GM23338 (cell line): ENCODE results near the gene EMC10. TPM values are rescaled to one million over a fixed set of nuclear protein-coding genes. Genes with fewer than 3 reads are reported as not detected.

Experiments used
- ATAC-seq: fragments of 200-7000 bp; cut with Tn5 transposase; 3 replicates; pipeline ENCODE4 v1.9.1; 2020
- DNase-seq: peaks from one replicate; pipeline ENCODE4 v3.0.0-alpha.2; 2015; ENCODE audit warnings: low spot score
- H2AFZ ChIP-seq: fragments of 200-600 bp; sonication (generic); 2 replicates; pipeline ENCODE4 v1.8.0; 2016; ENCODE audit warnings: antibody characterized with exemption, mild to moderate bottlenecking, moderate library complexity
- H3F3A ChIP-seq: fragments of 200-600 bp; sonication (generic); replicated peaks from 2 replicates; pipeline ENCODE4 v1.8.0; 2017; ENCODE audit warnings: antibody characterized with exemption, mixed run types, low read depth
- H3K27ac ChIP-seq: fragments of 200-600 bp; sonication (generic); 2 replicates; pipeline ENCODE4 v1.6.1; 2016; ENCODE audit warnings: low read depth
- H3K27me3 ChIP-seq: fragments of 200-600 bp; sonication (generic); 2 replicates; pipeline ENCODE4 v1.8.0; 2016; ENCODE audit warnings: mild to moderate bottlenecking, mixed run types, moderate library complexity; ENCODE audit not compliant: insufficient read depth
- H3K36me3 ChIP-seq: fragments of 200-600 bp; sonication (generic); 2 replicates; pipeline ENCODE4 v1.8.0; 2016; ENCODE audit warnings: mild to moderate bottlenecking; ENCODE audit not compliant: insufficient read depth
- H3K4me1 ChIP-seq: fragments of 200-600 bp; sonication (generic); 2 replicates; pipeline ENCODE4 v1.8.0; 2016; ENCODE audit warnings: mild to moderate bottlenecking, moderate library complexity; ENCODE audit not compliant: insufficient read depth
- H3K4me2 ChIP-seq: fragments of 200-600 bp; sonication (generic); 2 replicates; pipeline ENCODE4 v1.7.1; 2017; ENCODE audit warnings: mixed run types
- H3K4me3 ChIP-seq: fragments of 200-600 bp; sonication (generic); 2 replicates; pipeline ENCODE4 v1.6.1; 2016; ENCODE audit warnings: mixed run types
- H3K79me2 ChIP-seq: fragments of 200-600 bp; sonication (generic); replicated peaks from 2 replicates; pipeline ENCODE4 v1.8.0; 2017; ENCODE audit warnings: mild to moderate bottlenecking; ENCODE audit not compliant: insufficient read depth
- H3K9me2 ChIP-seq: fragments of 200-600 bp; sonication (generic); 2 replicates; pipeline ENCODE4 v1.8.0; 2017; ENCODE audit not compliant: insufficient read depth
- H4K20me1 ChIP-seq: fragments of 200-600 bp; sonication (generic); replicated peaks from 2 replicates; pipeline ENCODE4 v1.8.0; 2017; ENCODE audit warnings: mild to moderate bottlenecking; ENCODE audit not compliant: insufficient read depth
- H3K27ac Mint-ChIP-seq: 2 replicates; pipeline ENCODE4 v1.8.0; 2020; ENCODE audit warnings: inconsistent platforms, mild to moderate bottlenecking, moderate library complexity, mixed read lengths
- H3K27me3 Mint-ChIP-seq: 3 replicates; pipeline ENCODE4 v1.8.0; 2022; ENCODE audit warnings: low read depth, mild to moderate bottlenecking, moderate library complexity, mixed read lengths, inconsistent platforms; ENCODE audit not compliant: insufficient read depth, poor library complexity
- H3K36me3 Mint-ChIP-seq: 3 replicates; pipeline ENCODE4 v1.8.0; 2021; ENCODE audit warnings: low read depth, mild to moderate bottlenecking, inconsistent platforms, moderate library complexity, mixed read lengths
- H3K4me1 Mint-ChIP-seq: 3 replicates; pipeline ENCODE4 v1.8.0; 2020; ENCODE audit warnings: mild to moderate bottlenecking, inconsistent platforms, mixed read lengths
- H3K4me3 Mint-ChIP-seq: 3 replicates; pipeline ENCODE4 v1.8.0; 2021; ENCODE audit warnings: moderate library complexity, mild to moderate bottlenecking, inconsistent platforms, mixed read lengths
- H3K9me3 Mint-ChIP-seq: 3 replicates; pipeline ENCODE4 v1.8.0; 2020; ENCODE audit warnings: moderate library complexity, mild to moderate bottlenecking, inconsistent platforms, mixed read lengths
- CREB1 ChIP-seq: fragments of 250-450 bp; sonication (Bioruptor Pico); IDR thresholded peaks from 2 replicates; pipeline ENCODE4 v1.5.0; 2020; ENCODE audit warnings: low read depth, mild to moderate bottlenecking, moderate library complexity
- CTCF ChIP-seq, 2 experiments: fragments of 200-600 bp in 1 of 2; sonication (generic) in 1 of 2; conservative IDR thresholded peaks; 2 replicates each; pipeline versions ENCODE4 v1.5.1 to v1.6.1; 2016 to 2017; ENCODE audit warnings: antibody characterized with exemption in 2 of 2, low read depth in 2 of 2, mild to moderate bottlenecking in 2 of 2, moderate library complexity in 1 of 2
- ETS1 ChIP-seq: IDR thresholded peaks from 2 replicates; pipeline ENCODE4 v1.6.1; 2016; ENCODE audit warnings: antibody characterized with exemption
- EZH2 ChIP-seq: fragments of 200-600 bp; sonication (generic); IDR thresholded peaks from one replicate; pipeline ENCODE4 v1.8.0; 2017; ENCODE audit warnings: antibody characterized with exemption, mild to moderate bottlenecking, low read depth; ENCODE audit not compliant: unreplicated experiment
- EZH2phosphoT487 ChIP-seq: fragments of 200-600 bp; sonication (generic); IDR thresholded peaks from one replicate; pipeline ENCODE4 v1.8.1; 2018; ENCODE audit warnings: antibody characterized with exemption; ENCODE audit not compliant: unreplicated experiment
- JUNB ChIP-seq: IDR thresholded peaks from one replicate; pipeline ENCODE4 v1.6.1; 2016; ENCODE audit warnings: antibody characterized with exemption; ENCODE audit not compliant: unreplicated experiment
- NANOG ChIP-seq: IDR thresholded peaks from 2 replicates; pipeline ENCODE4 v1.6.1; 2016; ENCODE audit warnings: antibody characterized with exemption, borderline replicate concordance
- POLR2AphosphoS5 ChIP-seq: IDR thresholded peaks from 2 replicates; pipeline ENCODE4 v1.6.1; 2016; ENCODE audit warnings: antibody characterized with exemption, low read depth
- REST ChIP-seq: IDR thresholded peaks from one replicate; pipeline ENCODE4 v1.6.1; 2018; ENCODE audit warnings: antibody characterized with exemption; ENCODE audit not compliant: unreplicated experiment
- STAT1 ChIP-seq: IDR thresholded peaks from one replicate; pipeline ENCODE4 v1.6.1; 2016; ENCODE audit warnings: antibody characterized with exemption; ENCODE audit not compliant: unreplicated experiment
- ZNF114 ChIP-seq: fragments of 250-450 bp; sonication (Bioruptor Pico); IDR thresholded peaks from 2 replicates; pipeline ENCODE4 v1.5.0; 2020; ENCODE audit warnings: mild to moderate bottlenecking, moderate library complexity
- ZNF331 ChIP-seq: fragments of 250-450 bp; sonication (Bioruptor Pico); IDR thresholded peaks from 2 replicates; pipeline ENCODE4 v1.5.0; 2020; ENCODE audit warnings: low read depth, mild to moderate bottlenecking, moderate library complexity
- ZNF462 ChIP-seq: fragments of 250-450 bp; sonication (Bioruptor Pico); IDR thresholded peaks from 2 replicates; pipeline ENCODE4 v1.5.0; 2020; ENCODE audit warnings: mild to moderate bottlenecking, moderate library complexity
- polyA plus RNA-seq: library from polyadenylated mRNA; unstranded; fragments of >200 nt; fragmentation: Nextera tagmentation; extraction: Ambion mirVana; gene quantifications from 2 replicates; pipeline ENCODE4 v1.2.1, GENCODE V29; 2016
- total RNA-seq: library from RNA; depleted of rRNA; stranded (reverse); fragments of >200 nt; shearing (Covaris generic); gene quantifications from 2 replicates; pipeline ENCODE4 v1.2.3, GENCODE V29; 2014

The EMC10 gene
- total and polyA plus RNA-seq, 2 experiments from 2014 or later = 24.8 to 113 TPM

- Histone ChIP-seq H2AFZ (no peak overlapping the region), H3K27me3 (peaks cover 9% of the 10 kb centered on the region)
- H3K36me3 Mint-ChIP-seq = peaks cover 16% of the 10 kb centered on the region
Observed at GRCh38 chr19:50435221-50435620, 41.1 kb upstream of the EMC10 start.

More at GRCh38 chr19:50435221-50435620, 41.1 kb upstream of the EMC10 start:
- no peaks in the 10 kb centered on the region for H4K20me1 ChIP-seq
- ATAC-seq = no peak
- Mint-ChIP-seq H3K4me3 (no peak overlapping the region), H3K27ac (no peak overlapping the region), H3K9me3 (peaks cover 36% of the 10 kb centered on the region), H3K27me3 (peaks cover 18% of the 10 kb centered on the region), H3K4me1 (peaks cover 16% of the 10 kb centered on the region)
- H3K4me1 ChIP-seq = peaks cover 22% of the 10 kb centered on the region
- H3K27ac ChIP-seq = no peak overlapping the region
- no peak overlapping the region for H3K4me3 ChIP-seq
- TF ChIP-seq STAT1 (no peak), EZH2phosphoT487 (no peak), CREB1 (CRISPR knock-in tag) (no peak), REST (no peak), JUNB (no peak), ZNF462 (CRISPR knock-in tag) (no peak), CTCF (conservative IDR thresholded peaks at IDR 0.05; ENCODE audit: low read depth in 2 of 2) (no peak), ZNF114 (CRISPR knock-in tag) (no peak), EZH2 (no peak), POLR2AphosphoS5 (no peak), ETS1 (no peak), NANOG (no peak), ZNF331 (CRISPR knock-in tag) (no peak)
- H3K4me2 ChIP-seq = no peak overlapping the region
- H3F3A ChIP-seq = peaks cover 7% of the 10 kb centered on the region; the same call in 1 of the 2 replicates
- H3K9me2 ChIP-seq = 0 out of 2 replicates have a peak, but pooled peaks cover 3% of the 10 kb centered on the region
- no peaks in the 10 kb centered on the region for H3K79me2 ChIP-seq
- H3K36me3 ChIP-seq = no peaks in the 10 kb centered on the region
- no peak for DNase-seq
